K562 (cell line): ENCODE results near the gene TUBA1A. TPM values are rescaled to one million over a fixed set of nuclear protein-coding genes. Genes with fewer than 3 reads are reported as not detected.

Experiments used
- ADNP ChIP-seq: fragments of 200-800 bp; sonication (Bioruptor generic); IDR thresholded peaks from 2 replicates; pipeline ENCODE4 v1.6.1; 2016; ENCODE audit warnings: missing genetic modification characterization, missing compliant biosample characterization
- ARID3B ChIP-seq: fragments of 250-450 bp; sonication (Bioruptor Pico); IDR thresholded peaks from 2 replicates; pipeline ENCODE4 v1.4.0; 2020; ENCODE audit warnings: borderline replicate concordance
- ATF7 ChIP-seq: fragments of 450-650 bp; IDR thresholded peaks from 2 replicates; pipeline ENCODE4 v1.7.1; 2014; ENCODE audit warnings: mild to moderate bottlenecking, moderate library complexity
- BCL6 ChIP-seq: fragments of 250-450 bp; sonication (Bioruptor Pico); IDR thresholded peaks from 2 replicates; pipeline ENCODE4 v1.4.0; 2020
- CBX5 ChIP-seq: IDR thresholded peaks from 2 replicates; pipeline ENCODE4 v1.6.1; 2014; ENCODE audit warnings: low read depth, borderline replicate concordance
- CHD2 ChIP-seq: IDR thresholded peaks from 2 replicates; pipeline ENCODE4 v1.6.1; 2011; ENCODE audit warnings: low read depth, low read length
- DPF2 ChIP-seq: fragments of 450-650 bp; IDR thresholded peaks from 2 replicates; pipeline ENCODE4 v1.6.1; 2016
- FOXA3 ChIP-seq, 2 experiments: fragments of 450-650 bp in 1 of 2; sonication (generic) in 1 of 2; formaldehyde crosslinking; IDR thresholded peaks in 1 of 2; conservative IDR thresholded peaks in 1 of 2; 2 replicates each; pipeline versions ENCODE4 v1.4.0 to v1.8.0; 2020 to 2022; ENCODE audit warnings: mild to moderate bottlenecking in 2 of 2, missing genetic modification reagents in 1 of 2
- FUS ChIP-seq: fragments of 200-400 bp; formaldehyde crosslinking; optimal IDR thresholded peaks from 2 replicates; pipeline ENCODE3; 2017; ENCODE audit warnings: low read depth, low read length
- GATAD2A ChIP-seq: fragments of 450-650 bp; IDR thresholded peaks from 2 replicates; pipeline ENCODE4 v1.6.1; 2017
- HDAC8 ChIP-seq: fragments of 450-650 bp; IDR thresholded peaks from 2 replicates; pipeline ENCODE4 v1.6.1; 2016; ENCODE audit warnings: mild to moderate bottlenecking, missing genetic modification characterization, moderate library complexity, missing compliant biosample characterization
- HMGN3 ChIP-seq: IDR thresholded peaks from 2 replicates; pipeline ENCODE4 v1.6.1; 2011; ENCODE audit warnings: borderline replicate concordance, low read depth, mild to moderate bottlenecking, mixed read lengths, low read length; ENCODE audit not compliant: insufficient read length; ENCODE audit errors: extremely low read depth
- HNRNPUL1 ChIP-seq: fragments of 200-400 bp; formaldehyde crosslinking; IDR thresholded peaks from 2 replicates; pipeline ENCODE4 v1.6.1; 2017; ENCODE audit warnings: low read length
- MAFK ChIP-seq: IDR thresholded peaks from 2 replicates; pipeline ENCODE4 v1.6.1; 2011; ENCODE audit warnings: low read length, improper control_type of control experiment
- MCM2 ChIP-seq: fragments of 450-650 bp; IDR thresholded peaks from 2 replicates; pipeline ENCODE4 v1.6.1; 2017; ENCODE audit warnings: low read depth, mild to moderate bottlenecking
- MTA2 ChIP-seq: fragments of 450-650 bp; IDR thresholded peaks from 2 replicates; pipeline ENCODE4 v1.6.1; 2016; ENCODE audit warnings: low read depth
- NONO ChIP-seq, 2 experiments: fragments of 200-400 bp in 1 of 2; fragments of 450-650 bp in 1 of 2; formaldehyde crosslinking in 1 of 2; IDR thresholded peaks; 2 replicates each; pipeline ENCODE4 v1.6.1; 2017; ENCODE audit warnings: low read depth in 2 of 2, mild to moderate bottlenecking in 2 of 2, moderate library complexity in 2 of 2, low read length in 1 of 2
- PHF21A ChIP-seq: fragments of 450-650 bp; IDR thresholded peaks from 2 replicates; pipeline ENCODE4 v1.6.1; 2017; ENCODE audit warnings: low read depth, borderline replicate concordance
- RAD21 ChIP-seq, 2 experiments: fragments of 250-450 bp in 1 of 2; fragments of 450-650 bp in 1 of 2; sonication (Bioruptor Pico) in 1 of 2; formaldehyde crosslinking in 1 of 2; IDR thresholded peaks in 1 of 2; conservative IDR thresholded peaks in 1 of 2; 2 replicates each; pipeline versions ENCODE4 v1.4.0 to v1.8.0; 2020 to 2022; ENCODE audit warnings: mild to moderate bottlenecking in 2 of 2, moderate library complexity in 1 of 2
- U2AF1 ChIP-seq: fragments of 200-400 bp; formaldehyde crosslinking; optimal IDR thresholded peaks from 2 replicates; pipeline ENCODE3; 2017; ENCODE audit warnings: mild to moderate bottlenecking, low read depth, low read length, moderate library complexity
- ZFPM2 ChIP-seq: fragments of 250-450 bp; sonication (Bioruptor Pico); IDR thresholded peaks from 2 replicates; pipeline ENCODE4 v1.5.1; 2022; ENCODE audit warnings: mild to moderate bottlenecking
- ZNF140 ChIP-seq: fragments of 250-450 bp; sonication (Bioruptor Pico); IDR thresholded peaks from 2 replicates; pipeline ENCODE4 v1.8.0; 2021; ENCODE audit warnings: moderate library complexity, mild to moderate bottlenecking, inconsistent platforms
- ZNF3 ChIP-seq: fragments of 250-450 bp; sonication (Bioruptor Pico); IDR thresholded peaks from 2 replicates; pipeline ENCODE4 v1.5.0; 2021; ENCODE audit warnings: mild to moderate bottlenecking, moderate library complexity
- ZNF408 ChIP-seq: fragments of 250-450 bp; sonication (Bioruptor Pico); IDR thresholded peaks from 2 replicates; pipeline ENCODE4 v1.4.0; 2020; ENCODE audit warnings: low read depth, mild to moderate bottlenecking, moderate library complexity
- ZNF707 ChIP-seq: fragments of 250-450 bp; sonication (Bioruptor Pico); conservative IDR thresholded peaks from 2 replicates; pipeline ENCODE4 v1.8.0; 2022; ENCODE audit warnings: inconsistent platforms, mild to moderate bottlenecking, moderate library complexity
- polyA plus RNA-seq, 8 experiments: library from polyadenylated mRNA; depleted of rRNA in 4 of 8; stranded (reverse) in 5 of 8; unstranded in 3 of 8; fragments of >200 nt; fragmentation: Nextera tagmentation in 2 of 8; fragmentation: Illumina TruSeq in 1 of 8; extraction: Ambion mirVana in 2 of 8; extraction: Trizol in 1 of 8; gene quantifications; 2 replicates each; pipeline versions ENCODE4 v1.2.1 to v1.2.3, GENCODE V29; 2011 to 2014; ENCODE audit warnings: inconsistent platforms in 1 of 8, missing spikeins in 1 of 8
- total RNA-seq, 7 experiments: library from RNA; depleted of rRNA in 6 of 7; stranded (reverse); fragments of >200 nt in 6 of 7; fragmentation: Illumina TruSeq in 2 of 7; extraction: Trizol in 2 of 7; gene quantifications; 2 replicates each; pipeline versions ENCODE4 v1.2.1 to v1.2.3, GENCODE V29; 2011 to 2021; ENCODE audit warnings: low replicate concordance in 1 of 7
- TF ChIP-seq, protein P1 (sequence below): fragments of 450-650 bp; formaldehyde crosslinking; IDR thresholded peaks from 2 replicates; pipeline ENCODE4 v1.4.0; 2022; ENCODE audit warnings: missing genetic modification characterization

Gene TUBA1A
- total and polyA plus RNA-seq, 9 of the 15 experiments (the other 6 are each of a cell fraction or from before 2014, with no cell fraction given), result 7.4 to 45.1 (median 11.9) TPM

DNA sequence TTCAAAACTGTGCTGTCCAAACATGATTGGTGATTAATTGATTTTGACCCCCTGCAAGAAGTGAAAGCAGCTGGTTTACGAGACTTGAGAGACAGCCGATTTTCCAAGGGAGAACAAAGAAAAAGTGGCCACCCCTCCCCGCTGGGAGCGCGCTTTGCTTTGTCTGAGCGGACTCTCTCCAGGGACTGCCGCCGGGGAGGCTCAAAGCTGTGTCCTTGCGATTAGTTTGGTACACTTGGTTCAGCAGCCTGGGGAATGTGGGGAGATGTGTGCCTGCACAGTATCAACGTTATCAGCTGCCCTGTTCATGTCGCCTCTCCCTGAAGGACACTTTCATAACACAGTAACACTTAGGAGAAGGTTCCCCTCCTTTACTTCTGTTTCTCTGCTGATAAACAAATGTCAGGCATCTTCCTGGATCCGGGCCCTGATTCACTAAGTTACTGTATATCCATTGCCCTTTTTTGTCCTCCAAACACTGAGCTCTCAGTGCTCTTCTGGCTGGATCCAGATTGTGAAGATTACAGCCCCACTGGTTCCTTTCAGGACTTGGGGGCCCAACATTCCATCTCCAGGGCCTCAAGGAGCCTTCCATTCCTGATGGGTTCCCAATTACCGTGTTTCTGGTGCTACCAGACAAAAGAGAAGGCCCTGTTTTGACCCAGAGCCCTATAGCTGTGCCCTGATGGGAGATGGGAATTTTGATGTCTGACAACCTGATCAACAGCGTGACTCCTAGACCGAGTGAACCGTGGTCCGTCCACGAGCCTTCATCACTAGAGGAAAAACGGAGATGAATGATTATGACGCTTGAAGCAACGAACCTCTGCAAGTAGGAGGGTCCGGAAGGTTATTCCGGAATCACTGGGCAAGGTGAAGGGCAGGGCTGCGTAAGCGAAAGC, 44.3 kb upstream of the TUBA1A start (continued):
- TF ChIP-seq ATF7, result peak; percentile 63
- no peak for TF ChIP-seq MCM2
- no peak for TF ChIP-seq FOXA3 (CRISPR knock-in tag; conservative IDR thresholded peaks at IDR 0.05 in 1 of 2, IDR thresholded peaks at IDR 0.05 in 1 of 2)
- TF ChIP-seq ZFPM2, result no peak
- no peak for TF ChIP-seq HNRNPUL1
- no peak for TF ChIP-seq ARID3B (CRISPR knock-in tag)
- TF ChIP-seq FUS, result no peak
- TF ChIP-seq ZNF140 (CRISPR knock-in tag), result no peak
- TF ChIP-seq DPF2, result peak; percentile 98
- TF ChIP-seq U2AF1, result no peak
- peak; percentile 60; the same call in 1 of the 2 replicates for TF ChIP-seq PHF21A
- TF ChIP-seq BCL6 (CRISPR knock-in tag), result 0 out of 2 replicates have a peak, but pooled peaks have one; percentile 19
- TF ChIP-seq ZNF408, result no peak
- TF ChIP-seq MAFK, result no peak
- TF ChIP-seq, protein P1, sequence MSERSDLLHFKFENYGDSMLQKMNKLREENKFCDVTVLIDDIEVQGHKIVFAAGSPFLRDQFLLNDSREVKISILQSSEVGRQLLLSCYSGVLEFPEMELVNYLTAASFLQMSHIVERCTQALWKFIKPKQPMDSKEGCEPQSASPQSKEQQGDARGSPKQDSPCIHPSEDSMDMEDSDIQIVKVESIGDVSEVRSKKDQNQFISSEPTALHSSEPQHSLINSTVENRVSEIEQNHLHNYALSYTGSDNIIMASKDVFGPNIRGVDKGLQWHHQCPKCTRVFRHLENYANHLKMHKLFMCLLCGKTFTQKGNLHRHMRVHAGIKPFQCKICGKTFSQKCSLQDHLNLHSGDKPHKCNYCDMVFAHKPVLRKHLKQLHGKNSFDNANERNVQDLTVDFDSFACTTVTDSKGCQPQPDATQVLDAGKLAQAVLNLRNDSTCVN (CRISPR knock-in tag), result no peak
- no peak for TF ChIP-seq ZNF3 (CRISPR knock-in tag)
- no peak for TF ChIP-seq CHD2
- peak; percentile 91 for TF ChIP-seq MTA2
- 0 out of 2 replicates have a peak, but pooled peaks have one; percentile 56 for TF ChIP-seq GATAD2A
- peak; percentile 16 to 29; a peak in 2 of 4 replicates for TF ChIP-seq RAD21 (CRISPR knock-in tag; conservative IDR thresholded peaks at IDR 0.05 in 1 of 2, IDR thresholded peaks at IDR 0.05 in 1 of 2)
- no peak for TF ChIP-seq ZNF707 (CRISPR knock-in tag)
- TF ChIP-seq CBX5, result 0 out of 2 replicates have a peak, but pooled peaks have one; percentile 38
- TF ChIP-seq HDAC8 (tag), result no peak
- TF ChIP-seq NONO (IDR thresholded peaks at IDR 0.05; ENCODE audit: low read depth in 2 of 2, low read length in 1 of 2), result peak in 1 of 2 experiments; percentile 77; a peak in 1 of 4 replicates
- no peak for TF ChIP-seq ADNP (tag)
- TF ChIP-seq HMGN3, result peak; percentile 85
